Activated naive CD4-positive, alpha-beta T cell treated with Interleukin-2 at 50 U/mL for 16 hours (primary cell): ENCODE data around the gene FAM3B.

Experiments
- DNase-seq: peaks from one replicate; pipeline ENCODE4 v3.0.0-alpha.2; 2020

The FAM3B gene

GRCh38 chr21:41369105-41369919, 52.7 kb downstream of the FAM3B start:
- peak; percentile 37 for DNase-seq

GRCh38 chr21:41369920-41370839, 53.6 kb downstream of the FAM3B start:
- DNase-seq: peak; percentile 38

GRCh38 chr21:41370840-41371684, 54.5 kb downstream of the FAM3B start:
- DNase-seq: no peak

GRCh38 chr21:41371685-41372030, 55.1 kb downstream of the FAM3B start:
- no peak for DNase-seq

GRCh38 chr21:41373253-41373652, 56.7 kb downstream of the FAM3B start:
- DNase-seq: no peak

GRCh38 chr21:41373763-41374162, 57.2 kb downstream of the FAM3B start:
- no peak for DNase-seq

- no peak for DNase-seq
These were observed 57.6 kb downstream of the FAM3B start for GRCh38 chr21:41374177-41374712.

GRCh38 chr21:41374867-41375533, 58.4 kb downstream of the FAM3B start:
- no peak for DNase-seq

- no peak for DNase-seq
These were observed 59.3 kb downstream of the FAM3B start for GRCh38 chr21:41375875-41376274.

GRCh38 chr21:41377715-41378114, 61.1 kb downstream of the FAM3B start:
- DNase-seq: no peak

- DNase-seq: no peak
These were observed 62.2 kb downstream of the FAM3B start for GRCh38 chr21:41378849-41379248.

GRCh38 chr21:41379901-41380300, 63.3 kb downstream of the FAM3B start:
- DNase-seq: no peak

- DNase-seq: no peak
These were observed 65.1 kb downstream of the FAM3B start for GRCh38 chr21:41381731-41382130.

- no peak for DNase-seq
These were observed 70.6 kb downstream of the FAM3B start for GRCh38 chr21:41387042-41387819.

- no peak for DNase-seq
These were observed 71.2 kb downstream of the FAM3B start for GRCh38 chr21:41387824-41388223.

- DNase-seq: no peak
These were observed 71.7 kb downstream of the FAM3B start for GRCh38 chr21:41388259-41388658.

- DNase-seq: no peak
These were observed 73.5 kb downstream of the FAM3B start for GRCh38 chr21:41390043-41390639.

- no peak for DNase-seq
These were observed 77.4 kb downstream of the FAM3B start for GRCh38 chr21:41393876-41394465.

- no peak for DNase-seq
These were observed 80.0 kb downstream of the FAM3B start for GRCh38 chr21:41396558-41397075.

- DNase-seq: no peak
These were observed 80.9 kb downstream of the FAM3B start for GRCh38 chr21:41397471-41397891.
